SK-N-SH (cell line): ENCODE data around the gene SNAI1.

Experiments
- CHD2 ChIP-seq: fragments of 150-350 bp; IDR thresholded peaks from 2 replicates; pipeline ENCODE4 v1.6.1; 2018; ENCODE audit warnings: low read length; ENCODE audit not compliant: partially characterized antibody
- EZH2phosphoT487 ChIP-seq: fragments of 200-600 bp; sonication (generic); IDR thresholded peaks from 2 replicates; pipeline ENCODE4 v1.6.1; 2017; ENCODE audit warnings: low read depth, mixed run types, mild to moderate bottlenecking, antibody characterized with exemption, moderate library complexity, borderline replicate concordance
- FOXJ3 ChIP-seq: sonication (generic); formaldehyde crosslinking; IDR thresholded peaks from 2 replicates; pipeline ENCODE4 v1.5.1; 2020; ENCODE audit warnings: mild to moderate bottlenecking, missing genetic modification reagents
- JUND ChIP-seq: IDR thresholded peaks from 2 replicates; pipeline ENCODE4 v1.4.0; 2012
- POLR2AphosphoS5 ChIP-seq: IDR thresholded peaks from 2 replicates; pipeline ENCODE4 v1.6.1; 2012; ENCODE audit warnings: low read depth, low read length
- RCOR1 ChIP-seq: fragments of 150-350 bp; IDR thresholded peaks from 2 replicates; pipeline ENCODE4 v1.6.1; 2017; ENCODE audit warnings: antibody characterized with exemption, low read length
- TEAD4 ChIP-seq: IDR thresholded peaks from 2 replicates; pipeline ENCODE4 v1.4.0; 2012; ENCODE audit warnings: mild to moderate bottlenecking, borderline replicate concordance; ENCODE audit not compliant: insufficient read depth
- TF ChIP-seq, protein P1 (sequence below): IDR thresholded peaks from 2 replicates; pipeline ENCODE4 v1.6.1; 2012; ENCODE audit warnings: mild to moderate bottlenecking, low read depth, low read length, moderate library complexity
- TF ChIP-seq, protein P2 (sequence below): fragments of 200-600 bp; sonication (generic); IDR thresholded peaks from 2 replicates; pipeline ENCODE4 v1.6.1; 2017; ENCODE audit warnings: antibody characterized with exemption, mild to moderate bottlenecking, moderate library complexity

DNA sequence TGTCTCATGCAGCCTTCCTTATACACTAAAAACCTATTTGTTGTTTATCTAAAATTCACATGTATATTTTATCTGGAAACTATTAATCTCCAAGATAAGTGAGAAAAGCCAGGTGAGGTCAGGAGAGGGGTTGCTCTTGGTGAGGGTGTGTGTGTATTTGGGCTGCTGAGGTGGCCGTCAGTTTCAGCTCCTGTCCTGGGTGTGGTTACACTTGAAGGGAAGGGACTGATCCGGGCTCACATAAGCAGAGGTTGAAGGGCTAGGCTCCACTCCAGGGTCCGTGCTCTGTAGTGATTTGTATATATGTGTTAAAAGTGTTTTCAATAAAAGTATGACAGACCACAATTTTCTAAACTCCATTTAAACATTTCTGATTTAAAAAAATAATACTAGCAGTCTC lies 13.5 kb upstream of the SNAI1 start:
- TF ChIP-seq, protein P1, sequence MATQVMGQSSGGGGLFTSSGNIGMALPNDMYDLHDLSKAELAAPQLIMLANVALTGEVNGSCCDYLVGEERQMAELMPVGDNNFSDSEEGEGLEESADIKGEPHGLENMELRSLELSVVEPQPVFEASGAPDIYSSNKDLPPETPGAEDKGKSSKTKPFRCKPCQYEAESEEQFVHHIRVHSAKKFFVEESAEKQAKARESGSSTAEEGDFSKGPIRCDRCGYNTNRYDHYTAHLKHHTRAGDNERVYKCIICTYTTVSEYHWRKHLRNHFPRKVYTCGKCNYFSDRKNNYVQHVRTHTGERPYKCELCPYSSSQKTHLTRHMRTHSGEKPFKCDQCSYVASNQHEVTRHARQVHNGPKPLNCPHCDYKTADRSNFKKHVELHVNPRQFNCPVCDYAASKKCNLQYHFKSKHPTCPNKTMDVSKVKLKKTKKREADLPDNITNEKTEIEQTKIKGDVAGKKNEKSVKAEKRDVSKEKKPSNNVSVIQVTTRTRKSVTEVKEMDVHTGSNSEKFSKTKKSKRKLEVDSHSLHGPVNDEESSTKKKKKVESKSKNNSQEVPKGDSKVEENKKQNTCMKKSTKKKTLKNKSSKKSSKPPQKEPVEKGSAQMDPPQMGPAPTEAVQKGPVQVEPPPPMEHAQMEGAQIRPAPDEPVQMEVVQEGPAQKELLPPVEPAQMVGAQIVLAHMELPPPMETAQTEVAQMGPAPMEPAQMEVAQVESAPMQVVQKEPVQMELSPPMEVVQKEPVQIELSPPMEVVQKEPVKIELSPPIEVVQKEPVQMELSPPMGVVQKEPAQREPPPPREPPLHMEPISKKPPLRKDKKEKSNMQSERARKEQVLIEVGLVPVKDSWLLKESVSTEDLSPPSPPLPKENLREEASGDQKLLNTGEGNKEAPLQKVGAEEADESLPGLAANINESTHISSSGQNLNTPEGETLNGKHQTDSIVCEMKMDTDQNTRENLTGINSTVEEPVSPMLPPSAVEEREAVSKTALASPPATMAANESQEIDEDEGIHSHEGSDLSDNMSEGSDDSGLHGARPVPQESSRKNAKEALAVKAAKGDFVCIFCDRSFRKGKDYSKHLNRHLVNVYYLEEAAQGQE = no peak
- TF ChIP-seq, protein P2, sequence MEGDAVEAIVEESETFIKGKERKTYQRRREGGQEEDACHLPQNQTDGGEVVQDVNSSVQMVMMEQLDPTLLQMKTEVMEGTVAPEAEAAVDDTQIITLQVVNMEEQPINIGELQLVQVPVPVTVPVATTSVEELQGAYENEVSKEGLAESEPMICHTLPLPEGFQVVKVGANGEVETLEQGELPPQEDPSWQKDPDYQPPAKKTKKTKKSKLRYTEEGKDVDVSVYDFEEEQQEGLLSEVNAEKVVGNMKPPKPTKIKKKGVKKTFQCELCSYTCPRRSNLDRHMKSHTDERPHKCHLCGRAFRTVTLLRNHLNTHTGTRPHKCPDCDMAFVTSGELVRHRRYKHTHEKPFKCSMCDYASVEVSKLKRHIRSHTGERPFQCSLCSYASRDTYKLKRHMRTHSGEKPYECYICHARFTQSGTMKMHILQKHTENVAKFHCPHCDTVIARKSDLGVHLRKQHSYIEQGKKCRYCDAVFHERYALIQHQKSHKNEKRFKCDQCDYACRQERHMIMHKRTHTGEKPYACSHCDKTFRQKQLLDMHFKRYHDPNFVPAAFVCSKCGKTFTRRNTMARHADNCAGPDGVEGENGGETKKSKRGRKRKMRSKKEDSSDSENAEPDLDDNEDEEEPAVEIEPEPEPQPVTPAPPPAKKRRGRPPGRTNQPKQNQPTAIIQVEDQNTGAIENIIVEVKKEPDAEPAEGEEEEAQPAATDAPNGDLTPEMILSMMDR = no peak
- no peak for TF ChIP-seq JUND
- no peak for TF ChIP-seq TEAD4
- no peak for TF ChIP-seq CHD2
- TF ChIP-seq POLR2AphosphoS5 = no peak
- no peak for TF ChIP-seq FOXJ3 (CRISPR knock-in tag)
- TF ChIP-seq EZH2phosphoT487 = no peak
- TF ChIP-seq RCOR1 = no peak
